Activated CD8-positive, alpha-beta T cell treated with anti-CD3 and anti-CD28 coated beads for 36 hours (primary cell): ENCODE results near the gene ATXN1. TPM values are rescaled to one million over a fixed set of nuclear protein-coding genes. Genes with fewer than 3 reads are reported as not detected.

Experiments
- ATAC-seq: fragments of 200-7000 bp; cut with Tn5 transposase; one replicate; pipeline ENCODE4 v1.10.0; 2021; ENCODE audit warnings: mild to moderate bottlenecking, moderate library complexity
- CTCF ChIA-PET: fragments of 350-600 bp; sonication (Branson Sonifier 250); formaldehyde crosslinking; loops from one replicate; lab custom pipeline; 2021; ENCODE audit warnings: antibody characterized with exemption; lab: Charles Lee
- POLR2A ChIA-PET: fragments of 350-600 bp; sonication (Branson Sonifier 250); formaldehyde crosslinking; loops from one replicate; lab custom pipeline; 2021; ENCODE audit warnings: antibody characterized with exemption; lab: Charles Lee
- DNase-seq: peaks from one replicate; pipeline ENCODE4 v3.0.0-alpha.2; 2020
- H3K27ac Mint-ChIP-seq: one replicate; pipeline ENCODE4 v1.8.0; 2021; ENCODE audit warnings: mild to moderate bottlenecking, mixed read lengths
- H3K27me3 Mint-ChIP-seq: one replicate; pipeline ENCODE4 v1.8.0; 2021; ENCODE audit warnings: mixed read lengths
- H3K36me3 Mint-ChIP-seq: one replicate; pipeline ENCODE4 v1.8.0; 2021; ENCODE audit warnings: low read depth, mixed read lengths
- H3K4me1 Mint-ChIP-seq: one replicate; pipeline ENCODE4 v1.8.0; 2021; ENCODE audit warnings: low read depth, mixed read lengths
- H3K4me3 Mint-ChIP-seq: one replicate; pipeline ENCODE4 v1.8.0; 2021; ENCODE audit warnings: mild to moderate bottlenecking, moderate library complexity, mixed read lengths
- H3K9me3 Mint-ChIP-seq: one replicate; pipeline ENCODE4 v1.8.0; 2021; ENCODE audit warnings: mixed read lengths
- CTCF ChIP-seq: fragments of 200-600 bp; IDR thresholded peaks from one replicate; pipeline ENCODE4 v1.8.0; 2022; ENCODE audit warnings: antibody characterized with exemption, mild to moderate bottlenecking
- intact Hi-C: fragments of 100-400 bp; cut with micrococcal nuclease; formaldehyde crosslinking; loops from one replicate; pipeline ENCODE4 v1.10.0; 2022
- total RNA-seq, 2 experiments: library from RNA; stranded (reverse); gene quantifications; one replicate each; pipeline ENCODE4 v1.2.3, GENCODE V29; 2021

ATXN1 gene
- total RNA-seq, 2 experiments from 2014 or later: 35.4 to 40.8 TPM

GRCh38 chr6:16649241-16649640 lies 112.0 kb downstream of the ATXN1 start:
- ChIA-PET CTCF (interaction anchor here (1.1 kb wide), 1 partner anchor 317 kb away, joined by 3 read pairs; no protein-coding TSS in a partner anchor), POLR2A (no interaction called here)
- no peaks in the 10 kb centered on the region for H3K27me3 Mint-ChIP-seq
- intact Hi-C loops: no loop called here
- H3K36me3 Mint-ChIP-seq: peaks cover 38% of the 10 kb centered on the region
- H3K27ac Mint-ChIP-seq: no peak overlapping the region
- peaks cover 31% of the 10 kb centered on the region for H3K4me1 Mint-ChIP-seq
- H3K9me3 Mint-ChIP-seq: no peaks in the 10 kb centered on the region
- TF ChIP-seq CTCF: no peak
- H3K4me3 Mint-ChIP-seq: no peak overlapping the region
- no peak for ATAC-seq
- no peak for DNase-seq

GRCh38 chr6:16648003-16648402 lies 113.3 kb downstream of the ATXN1 start:
- Mint-ChIP-seq H3K27ac (no peak overlapping the region), H3K4me1 (peaks cover 19% of the 10 kb centered on the region), H3K9me3 (no peaks in the 10 kb centered on the region), H3K4me3 (no peak overlapping the region), H3K27me3 (no peaks in the 10 kb centered on the region), H3K36me3 (peaks cover 34% of the 10 kb centered on the region)
- ATAC-seq (no peak), DNase-seq (no peak)
- ChIA-PET POLR2A (no interaction called here), CTCF (no interaction called here)
- intact Hi-C loops: no loop called here
- TF ChIP-seq CTCF: no peak

GRCh38 chr6:16647422-16647821 lies 113.8 kb downstream of the ATXN1 start:
- H3K4me3 Mint-ChIP-seq: no peak overlapping the region
- intact Hi-C loops: no loop called here
- POLR2A ChIA-PET: no interaction called here
- H3K36me3 Mint-ChIP-seq: peaks cover 34% of the 10 kb centered on the region
- CTCF ChIA-PET: no interaction called here
- TF ChIP-seq CTCF: no peak
- no peaks in the 10 kb centered on the region for H3K27me3 Mint-ChIP-seq
- no peaks in the 10 kb centered on the region for H3K9me3 Mint-ChIP-seq
- no peak overlapping the region for H3K27ac Mint-ChIP-seq
- H3K4me1 Mint-ChIP-seq: peaks cover 14% of the 10 kb centered on the region
- DNase-seq (no peak), ATAC-seq (no peak)

GRCh38 chr6:16644540-16645250 lies 116.6 kb downstream of the ATXN1 start:
- POLR2A ChIA-PET: interaction anchor here (1.2 kb wide), 1 partner anchor 11 kb away, joined by 3 read pairs; no protein-coding TSS in a partner anchor
- H3K27me3 Mint-ChIP-seq: no peaks in the 10 kb centered on the region
- DNase-seq (no peak), ATAC-seq (no peak)
- peaks cover 36% of the 10 kb centered on the region for H3K36me3 Mint-ChIP-seq
- no peak for TF ChIP-seq CTCF
- intact Hi-C loops: no loop called here
- peaks cover 15% of the 10 kb centered on the region for H3K4me1 Mint-ChIP-seq
- H3K27ac Mint-ChIP-seq: no peak overlapping the region
- H3K4me3 Mint-ChIP-seq: no peak overlapping the region
- no peaks in the 10 kb centered on the region for H3K9me3 Mint-ChIP-seq
- CTCF ChIA-PET: no interaction called here

GRCh38 chr6:16639684-16640480 lies 121.4 kb downstream of the ATXN1 start:
- ATAC-seq: no peak

More at GRCh38 chr6:16639684-16640480, 121.4 kb downstream of the ATXN1 start:
- peaks cover 50% of the 10 kb centered on the region for H3K36me3 Mint-ChIP-seq
- no peaks in the 10 kb centered on the region for H3K27me3 Mint-ChIP-seq
- no peak overlapping the region for H3K4me3 Mint-ChIP-seq
- no peaks in the 10 kb centered on the region for H3K9me3 Mint-ChIP-seq
- DNase-seq: no peak
- ChIA-PET POLR2A (no interaction called here), CTCF (interaction anchor here (1.1 to 2.0 kb wide), 2 partner anchors 11 to 124 kb away, joined by 3 to 7 read pairs; no protein-coding TSS in a partner anchor)
- peaks cover 36% of the 10 kb centered on the region for H3K4me1 Mint-ChIP-seq
- TF ChIP-seq CTCF: no peak
- intact Hi-C loops: no loop called here
- H3K27ac Mint-ChIP-seq: no peak overlapping the region
